ENCODE measurements around the gene NPAS3.

DNA sequence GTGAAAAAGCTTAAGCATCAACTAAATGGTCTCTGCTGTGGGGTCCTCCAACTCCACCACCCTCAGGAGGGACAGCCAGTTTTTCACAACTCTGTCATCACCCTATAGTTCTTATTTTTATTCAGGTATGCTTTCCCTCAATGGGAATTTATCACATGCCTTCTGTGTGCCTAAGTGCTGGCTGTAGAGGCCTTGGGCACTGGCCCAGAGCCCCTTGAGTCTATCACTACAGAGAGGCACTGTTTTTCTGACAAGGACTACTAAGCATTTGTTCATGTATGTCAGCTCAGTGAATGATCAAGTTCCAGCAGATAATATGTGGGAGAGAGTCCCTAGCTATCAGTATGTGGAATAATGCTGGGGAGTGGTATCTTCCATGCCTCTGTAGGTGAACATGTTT, 463.9 kb downstream of the NPAS3 start:
- TF ChIP-seq, protein P1, sequence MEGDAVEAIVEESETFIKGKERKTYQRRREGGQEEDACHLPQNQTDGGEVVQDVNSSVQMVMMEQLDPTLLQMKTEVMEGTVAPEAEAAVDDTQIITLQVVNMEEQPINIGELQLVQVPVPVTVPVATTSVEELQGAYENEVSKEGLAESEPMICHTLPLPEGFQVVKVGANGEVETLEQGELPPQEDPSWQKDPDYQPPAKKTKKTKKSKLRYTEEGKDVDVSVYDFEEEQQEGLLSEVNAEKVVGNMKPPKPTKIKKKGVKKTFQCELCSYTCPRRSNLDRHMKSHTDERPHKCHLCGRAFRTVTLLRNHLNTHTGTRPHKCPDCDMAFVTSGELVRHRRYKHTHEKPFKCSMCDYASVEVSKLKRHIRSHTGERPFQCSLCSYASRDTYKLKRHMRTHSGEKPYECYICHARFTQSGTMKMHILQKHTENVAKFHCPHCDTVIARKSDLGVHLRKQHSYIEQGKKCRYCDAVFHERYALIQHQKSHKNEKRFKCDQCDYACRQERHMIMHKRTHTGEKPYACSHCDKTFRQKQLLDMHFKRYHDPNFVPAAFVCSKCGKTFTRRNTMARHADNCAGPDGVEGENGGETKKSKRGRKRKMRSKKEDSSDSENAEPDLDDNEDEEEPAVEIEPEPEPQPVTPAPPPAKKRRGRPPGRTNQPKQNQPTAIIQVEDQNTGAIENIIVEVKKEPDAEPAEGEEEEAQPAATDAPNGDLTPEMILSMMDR (IDR thresholded peaks at IDR 0.05; ENCODE audit: control extremely low read depth in 1 of 3, insufficient read depth in 1 of 3, low read depth in 1 of 3, low read length in 3 of 3) = no peak
- TF ChIP-seq SRF (IDR thresholded peaks at IDR 0.05; ENCODE audit: low read depth, low read length) (no peak), SIN3A (conservative IDR thresholded peaks at IDR 0.05 in 1 of 2, IDR thresholded peaks at IDR 0.05 in 1 of 2; ENCODE audit: low read depth in 1 of 2, low read length in 2 of 2) (no peak), POLR2A (IDR thresholded peaks at IDR 0.05; ENCODE audit: control extremely low read depth in 1 of 2, low read depth in 2 of 2, low read length in 2 of 2) (no peak), CHD1 (IDR thresholded peaks at IDR 0.05; ENCODE audit: low read depth, low read length) (no peak), ASH2L (IDR thresholded peaks at IDR 0.05; ENCODE audit: low read length) (no peak), CTBP2 (IDR thresholded peaks at IDR 0.05; ENCODE audit: borderline replicate concordance, insufficient read depth, insufficient read length, low read length) (no peak), EZH2 (IDR thresholded peaks at IDR 0.05; ENCODE audit: low read depth, low read length, severe bottlenecking) (no peak), HDAC2 (IDR thresholded peaks at IDR 0.05; ENCODE audit: borderline replicate concordance in 1 of 2, low read depth in 2 of 2, low read length in 2 of 2) (no peak), JUN (IDR thresholded peaks at IDR 0.05; ENCODE audit: low read depth, low read length) (no peak), EP300 (IDR thresholded peaks at IDR 0.05; ENCODE audit: borderline replicate concordance in 1 of 2, low read depth in 2 of 2, low read length in 2 of 2) (no peak)
- TF ChIP-seq, protein P2, sequence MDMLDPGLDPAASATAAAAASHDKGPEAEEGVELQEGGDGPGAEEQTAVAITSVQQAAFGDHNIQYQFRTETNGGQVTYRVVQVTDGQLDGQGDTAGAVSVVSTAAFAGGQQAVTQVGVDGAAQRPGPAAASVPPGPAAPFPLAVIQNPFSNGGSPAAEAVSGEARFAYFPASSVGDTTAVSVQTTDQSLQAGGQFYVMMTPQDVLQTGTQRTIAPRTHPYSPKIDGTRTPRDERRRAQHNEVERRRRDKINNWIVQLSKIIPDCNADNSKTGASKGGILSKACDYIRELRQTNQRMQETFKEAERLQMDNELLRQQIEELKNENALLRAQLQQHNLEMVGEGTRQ (IDR thresholded peaks at IDR 0.05; ENCODE audit: low read length) = no peak

Measured in H1 (cell line).